Kidney capillary endothelial cell (primary cell): ENCODE measurements around the gene NECAP2.
"Not testable (repeated sequence)": the region's sequence is repeated elsewhere in the genome, so short reads cannot be mapped to it uniquely, and the experiment has no call there.

Source experiments
- DNase-seq: peaks from one replicate; pipeline ENCODE4 v3.0.0-alpha.2; 2018; ENCODE audit warnings: low spot score

The NECAP2 gene

DNA sequence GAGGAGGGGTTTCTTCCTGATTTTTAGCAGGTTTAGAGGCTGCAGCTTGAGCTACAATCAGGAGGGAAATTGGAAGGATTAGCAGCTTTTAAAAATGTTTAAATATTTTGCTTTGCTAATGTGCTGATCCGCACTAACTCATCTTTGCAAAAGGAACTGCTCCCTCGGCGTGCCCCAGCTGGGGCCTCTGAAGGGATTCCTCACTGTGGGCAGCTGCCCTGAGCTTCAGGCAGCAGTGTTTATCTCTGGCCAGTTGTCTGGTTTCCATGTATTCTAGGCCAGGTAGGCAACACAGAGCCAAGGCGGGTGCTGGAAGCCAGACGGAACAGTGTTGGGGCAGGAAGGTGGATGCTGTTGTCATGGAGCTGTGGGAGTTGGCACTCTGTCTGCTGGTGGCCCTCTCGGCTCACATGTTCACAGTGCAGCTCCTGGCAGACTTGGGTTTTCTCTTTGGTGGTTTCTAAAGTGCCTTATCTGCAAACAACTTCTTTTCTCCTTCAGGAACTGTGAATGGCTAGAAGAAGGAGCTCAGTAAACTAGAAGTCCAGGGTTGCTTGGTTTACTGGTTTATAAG lies 18.9 kb downstream of the NECAP2 start:
- DNase-seq, result no peak

DNA sequence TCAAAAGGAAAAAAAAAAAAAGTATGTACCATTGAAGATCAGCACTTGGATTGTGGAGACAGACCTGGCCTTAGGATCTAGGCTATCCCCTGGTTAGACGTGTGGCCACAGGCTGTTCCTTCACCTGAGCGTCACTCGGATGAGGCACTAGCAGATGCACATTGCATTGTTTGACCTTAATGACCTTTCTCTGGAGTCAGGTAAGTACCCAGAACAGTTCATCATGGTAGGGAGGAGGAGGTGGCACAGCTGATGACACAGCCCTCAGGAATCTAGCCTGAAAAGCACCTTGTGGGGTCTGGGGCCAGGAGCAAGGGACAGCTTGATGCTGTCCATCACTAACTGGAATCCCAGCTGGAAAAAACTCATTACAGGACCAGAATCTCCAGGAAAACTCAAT lies 21.2 kb downstream of the NECAP2 start:
- DNase-seq, result no peak

DNA sequence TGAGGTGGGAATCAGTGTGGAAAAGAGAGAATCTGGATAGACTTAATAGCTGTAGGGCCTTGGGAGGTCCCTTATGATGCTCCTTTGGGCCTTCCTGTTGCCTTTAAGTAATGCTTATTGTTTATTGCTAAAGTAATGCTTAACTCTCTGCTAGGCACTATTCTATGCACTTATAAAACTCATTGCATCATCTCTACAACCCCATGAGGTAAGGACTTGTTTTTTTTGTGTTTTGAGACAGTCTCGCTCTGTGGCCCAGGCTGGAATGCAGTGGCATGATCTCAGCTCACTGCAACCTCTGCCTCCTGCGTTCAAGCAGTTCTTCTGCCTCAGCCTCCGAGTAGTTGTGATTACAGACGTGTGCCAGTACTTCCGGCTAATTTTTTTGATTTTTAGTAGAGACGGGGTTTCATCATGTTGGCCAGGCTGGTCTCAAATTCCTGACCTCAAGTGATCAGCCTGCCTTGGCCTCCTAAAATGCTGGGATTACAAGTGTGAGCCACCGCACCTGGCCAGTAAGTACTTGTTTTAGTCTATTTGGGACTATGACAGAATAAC lies 22.3 kb downstream of the NECAP2 start:
- DNase-seq, result no peak

DNA sequence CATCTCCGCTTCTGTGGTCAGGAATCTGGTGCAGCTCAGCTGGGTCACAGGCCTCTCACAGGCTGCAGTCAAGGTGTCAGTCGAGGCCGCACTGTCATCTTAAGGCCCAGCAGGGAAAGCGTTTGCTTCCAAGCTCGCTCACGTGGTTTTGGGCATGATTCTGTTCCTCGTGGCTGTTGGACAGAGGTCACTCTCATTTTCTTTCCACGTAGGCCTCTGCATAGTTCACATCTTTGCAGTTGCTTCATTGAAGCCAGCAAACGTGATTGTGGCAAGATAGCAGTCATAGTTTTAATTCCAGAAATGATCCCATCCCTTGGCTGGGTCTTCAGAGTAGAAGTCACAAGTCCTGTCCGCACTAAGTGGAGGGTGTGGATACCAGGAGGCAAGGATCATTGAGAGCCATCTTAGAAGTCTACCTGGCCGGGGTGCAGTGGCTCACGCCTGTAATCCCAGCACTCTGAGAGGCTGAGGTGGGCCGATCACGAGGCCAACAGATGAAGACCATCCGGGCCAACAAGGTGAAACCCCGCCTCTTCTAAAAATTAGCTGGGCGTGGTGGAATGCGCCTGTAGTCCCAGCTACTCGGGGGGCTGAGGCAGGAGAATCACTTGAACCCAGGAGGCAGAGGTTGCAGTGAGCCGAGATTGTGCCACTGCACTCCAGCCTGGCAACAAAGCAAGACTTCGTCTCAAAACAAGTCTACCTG lies 24.5 kb downstream of the NECAP2 start:
- DNase-seq, result no peak

DNA sequence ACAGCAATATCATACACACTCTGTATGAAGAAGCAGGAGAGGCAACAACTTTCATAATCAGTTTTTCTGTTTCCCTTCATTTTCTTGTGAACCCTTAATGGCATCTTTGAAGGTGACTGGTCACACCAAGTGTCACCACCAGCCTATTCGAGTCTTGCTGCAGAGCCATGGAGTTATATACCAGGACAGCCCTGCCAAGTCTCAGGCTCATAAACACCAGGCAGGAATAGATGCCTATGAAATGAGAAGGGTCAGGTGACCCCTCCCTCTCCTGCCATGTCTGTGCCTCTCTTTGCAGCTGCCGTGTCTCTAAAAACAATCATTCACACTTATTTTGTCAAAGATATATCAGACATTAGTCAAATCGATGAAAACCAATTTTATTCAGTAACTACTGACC lies 28.0 kb downstream of the NECAP2 start:
- no peak for DNase-seq

DNA sequence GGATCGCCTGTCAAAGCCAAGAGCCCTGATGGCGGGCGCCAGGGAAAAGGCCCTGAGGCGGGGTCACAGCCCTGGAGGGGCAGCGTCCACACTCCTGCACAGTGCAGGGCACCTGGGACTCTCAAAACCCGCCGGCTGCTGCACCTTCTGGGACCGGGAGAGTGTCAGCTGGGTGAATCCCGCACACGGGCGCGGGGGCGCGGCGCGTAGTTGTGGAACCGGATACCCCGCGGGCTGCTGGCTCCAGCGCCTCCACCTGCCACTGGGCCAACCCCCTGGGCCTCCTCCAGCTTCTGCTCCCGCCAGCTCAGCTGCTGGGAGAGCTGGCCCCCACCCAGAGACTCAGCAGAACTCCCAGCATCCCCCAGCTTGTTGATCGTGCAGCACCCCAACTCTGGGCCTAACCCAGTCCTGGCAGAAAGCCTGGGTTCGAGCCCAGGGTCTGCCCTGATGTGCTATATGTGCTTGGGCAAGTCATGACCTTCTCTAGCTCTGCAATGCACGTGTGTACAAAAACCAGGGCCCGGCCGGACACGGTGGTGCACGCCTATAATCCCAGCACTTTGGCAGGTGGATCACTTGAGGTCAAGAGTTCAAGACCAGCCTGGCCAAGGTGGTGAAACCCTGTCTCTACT lies 33.8 kb downstream of the NECAP2 start:
- DNase-seq, result no peak

DNA sequence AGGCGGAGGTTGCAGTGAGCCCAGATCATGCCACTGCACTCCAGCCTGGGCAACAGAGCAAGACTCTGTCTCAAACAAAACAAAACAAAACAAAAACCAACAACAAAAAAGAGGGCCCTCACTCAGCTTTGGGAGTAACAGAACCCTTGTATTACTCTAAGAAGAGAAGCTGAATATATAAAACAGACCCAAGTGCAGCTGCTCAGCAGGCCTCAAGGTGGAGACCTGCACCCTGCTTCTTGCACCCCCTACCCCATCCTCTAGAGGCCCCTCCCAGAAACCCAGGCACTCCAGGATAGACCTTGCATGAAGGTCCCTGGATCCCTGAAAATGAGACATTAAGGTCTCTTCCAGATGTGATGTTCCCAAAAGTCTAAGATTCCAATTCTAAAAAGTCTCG lies 34.4 kb downstream of the NECAP2 start:
- DNase-seq, result not testable (repeated sequence)

DNA sequence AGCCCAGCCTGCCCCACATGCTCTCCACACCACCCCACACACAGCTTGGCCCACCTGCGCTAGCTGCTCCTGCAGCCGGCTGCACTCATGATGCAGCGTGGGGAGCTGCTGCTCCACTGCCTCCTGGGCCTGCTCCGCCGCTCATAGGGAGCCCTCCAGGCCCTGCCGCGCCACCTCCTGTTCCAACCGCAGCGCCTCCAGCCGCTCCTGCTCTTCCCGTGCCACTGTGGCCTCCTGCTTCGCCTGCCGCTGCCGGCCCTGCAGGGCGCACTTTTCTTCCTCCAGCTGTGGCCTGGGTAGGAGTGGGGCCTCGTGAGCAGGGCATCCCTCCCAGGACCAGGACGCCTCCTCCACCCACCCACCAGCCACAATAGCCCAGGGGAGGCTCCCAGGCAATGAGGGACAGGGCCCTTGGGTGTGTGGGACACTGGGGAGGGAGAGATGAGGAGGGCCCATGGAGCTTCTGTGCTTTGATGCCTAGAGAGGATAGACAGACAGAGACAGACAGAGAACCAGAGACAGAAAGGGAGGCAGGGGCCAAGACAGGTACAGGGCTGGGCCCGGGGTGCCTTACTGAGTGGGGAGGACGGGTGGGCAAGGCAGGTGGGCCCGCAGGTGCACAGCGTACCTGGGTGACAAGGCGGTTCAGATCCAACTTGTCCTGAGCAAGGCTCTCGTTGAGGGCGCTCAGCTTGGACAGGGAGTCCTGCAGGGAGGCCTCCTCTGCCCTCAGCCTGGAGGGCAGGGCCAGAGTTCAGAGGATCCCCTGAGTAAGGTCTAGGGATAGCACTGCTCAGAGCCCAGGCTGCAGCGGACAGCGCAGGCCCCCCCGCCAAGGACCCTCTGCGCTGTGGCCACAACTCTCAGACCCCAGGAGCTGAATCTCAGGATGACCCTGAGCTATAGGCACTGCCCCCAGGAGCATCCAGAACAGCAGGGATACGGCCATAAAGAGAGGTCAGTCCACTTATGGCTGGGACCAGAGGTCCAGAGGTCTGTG lies 35.5 kb downstream of the NECAP2 start:
- DNase-seq, result not testable (repeated sequence)

DNA sequence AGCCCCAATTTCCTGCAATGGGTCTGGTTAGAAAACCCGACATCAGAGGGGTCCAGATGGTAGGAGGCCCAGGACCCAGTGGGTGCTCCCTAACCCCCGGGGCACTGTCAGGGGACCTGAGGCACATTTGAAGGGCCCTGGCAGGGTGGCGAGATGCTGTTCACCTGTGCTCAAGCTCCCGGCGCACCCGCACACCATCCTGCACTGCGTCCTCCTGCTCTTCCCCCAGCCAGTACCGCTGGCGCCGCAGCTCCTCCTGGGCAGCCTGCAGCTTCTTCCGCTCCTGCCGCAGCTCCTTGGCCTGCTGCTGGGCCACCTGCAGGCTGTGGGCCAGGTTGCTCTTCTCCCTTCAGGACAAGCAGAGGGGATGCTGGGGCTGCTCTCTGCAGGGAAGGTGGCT lies 37.6 kb downstream of the NECAP2 start:
- DNase-seq, result no peak

DNA sequence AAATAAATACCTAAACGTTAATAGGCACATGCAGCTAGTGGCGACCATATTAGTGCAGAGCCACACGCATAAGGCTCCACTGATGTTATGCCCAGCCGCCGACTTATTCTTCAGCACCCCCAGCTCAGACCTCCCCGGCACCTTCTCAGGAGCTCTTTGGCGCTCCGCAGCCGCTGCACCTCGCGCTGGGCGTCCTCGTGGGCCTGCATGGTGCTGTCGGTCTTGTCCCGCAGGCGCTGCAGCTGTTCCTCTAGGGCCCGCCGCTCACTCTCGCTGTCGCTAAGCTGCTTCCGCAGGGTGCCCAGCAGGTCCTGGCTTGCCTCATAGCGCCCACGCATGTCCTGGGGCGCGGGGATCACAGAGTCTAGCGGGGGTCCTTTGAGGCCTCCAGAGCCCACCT lies 42.6 kb downstream of the NECAP2 start:
- not testable (repeated sequence) for DNase-seq

DNA sequence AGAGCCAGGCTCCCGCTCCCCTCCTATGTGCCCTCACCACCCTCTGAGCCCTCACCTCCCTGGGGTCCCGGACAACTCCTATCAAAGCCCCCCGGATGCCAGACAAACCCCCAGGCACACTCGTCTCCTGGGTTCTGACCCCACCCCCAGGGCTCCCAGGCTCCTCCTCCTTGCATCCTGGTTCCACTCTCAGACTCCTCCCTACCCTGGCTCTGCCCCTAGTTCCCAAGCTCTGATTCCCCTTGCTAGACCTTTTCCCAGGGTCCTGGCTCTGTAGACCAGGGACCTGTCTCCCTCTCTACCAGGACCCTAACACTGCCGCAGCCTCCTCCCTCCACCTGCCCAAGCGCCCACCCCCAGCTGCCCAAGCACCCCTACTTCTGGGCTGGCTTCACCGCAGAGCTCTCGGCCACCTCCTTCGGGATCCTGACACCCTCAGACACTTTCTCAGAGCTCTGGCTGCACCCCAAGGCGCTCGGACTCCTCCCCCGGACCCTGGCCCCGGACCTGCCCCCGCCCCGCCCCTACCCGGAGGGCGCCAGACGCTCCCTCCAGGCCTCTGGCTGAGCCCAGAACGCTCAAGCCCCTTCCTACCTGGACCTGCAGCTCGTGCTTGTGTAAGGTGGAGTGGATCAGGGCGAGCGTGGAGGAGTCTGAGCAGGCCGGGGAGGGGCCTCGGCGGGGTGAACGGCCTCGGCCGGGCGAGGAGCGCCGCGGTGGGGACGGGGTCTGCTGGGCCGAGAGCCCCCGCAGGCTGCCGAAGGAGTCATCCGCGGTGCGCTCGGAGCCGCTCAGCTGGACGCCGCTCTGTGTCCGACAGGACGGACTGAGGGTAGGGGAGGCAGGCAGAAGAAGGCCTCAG lies 43.3 kb downstream of the NECAP2 start:
- DNase-seq, result not testable (repeated sequence)

DNA sequence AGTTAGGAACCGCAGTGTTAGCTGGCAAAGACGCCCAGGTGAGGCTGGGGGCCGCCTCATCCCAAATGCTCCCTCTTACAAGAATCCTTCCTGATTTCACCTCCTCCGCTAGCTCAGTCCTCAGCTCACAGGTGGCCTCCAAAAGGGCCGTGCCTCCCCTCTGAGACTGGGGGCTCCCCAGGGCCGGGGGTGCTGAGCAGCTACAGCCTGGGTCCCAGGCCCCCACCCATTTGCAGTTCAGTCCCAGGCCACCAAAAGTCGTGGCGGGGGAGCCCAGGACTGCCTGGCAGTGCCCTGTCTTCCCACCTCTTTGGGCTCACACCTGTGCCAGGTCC lies 43.9 kb downstream of the NECAP2 start:
- DNase-seq, result no peak

DNA sequence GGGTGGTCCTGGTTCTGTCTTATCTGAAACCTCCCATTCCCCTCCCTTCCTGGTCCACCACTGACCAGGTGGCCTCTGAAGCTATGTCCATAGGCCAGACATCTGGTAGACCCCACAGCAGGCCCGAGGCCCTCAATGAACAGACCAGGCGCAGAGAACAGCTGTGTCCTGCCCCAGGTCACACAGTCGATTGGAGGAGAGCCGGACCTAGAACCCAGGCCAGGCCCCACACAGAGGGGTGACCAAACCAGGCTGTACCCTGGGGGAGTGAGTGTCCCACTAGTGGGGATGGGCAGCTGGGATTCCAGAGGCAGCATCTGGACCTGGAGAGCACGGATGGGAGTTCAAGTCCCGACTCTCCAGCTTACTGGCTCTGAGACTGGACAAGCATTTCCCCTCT lies 44.4 kb downstream of the NECAP2 start:
- no peak for DNase-seq

DNA sequence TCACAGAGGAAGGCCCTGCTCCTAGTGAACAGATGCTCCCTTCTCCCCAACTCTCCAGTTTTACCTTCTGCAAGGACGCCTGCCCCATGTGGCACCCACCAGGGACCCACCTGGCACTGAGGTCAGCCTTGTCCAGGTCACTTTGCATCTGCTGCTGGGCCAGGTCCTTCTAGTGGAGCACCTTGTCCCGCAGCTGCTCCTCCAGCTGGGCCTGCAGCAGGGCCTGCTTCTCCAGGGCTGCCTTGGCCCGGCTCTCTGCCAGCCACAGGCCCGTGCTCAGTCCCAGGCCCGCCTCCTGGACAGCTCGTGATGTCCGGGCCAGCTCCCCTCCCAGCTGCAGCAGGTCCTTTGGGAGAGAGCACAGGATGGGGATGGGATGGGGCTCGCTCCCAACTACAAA lies 45.8 kb downstream of the NECAP2 start:
- DNase-seq, result not testable (repeated sequence)

DNA sequence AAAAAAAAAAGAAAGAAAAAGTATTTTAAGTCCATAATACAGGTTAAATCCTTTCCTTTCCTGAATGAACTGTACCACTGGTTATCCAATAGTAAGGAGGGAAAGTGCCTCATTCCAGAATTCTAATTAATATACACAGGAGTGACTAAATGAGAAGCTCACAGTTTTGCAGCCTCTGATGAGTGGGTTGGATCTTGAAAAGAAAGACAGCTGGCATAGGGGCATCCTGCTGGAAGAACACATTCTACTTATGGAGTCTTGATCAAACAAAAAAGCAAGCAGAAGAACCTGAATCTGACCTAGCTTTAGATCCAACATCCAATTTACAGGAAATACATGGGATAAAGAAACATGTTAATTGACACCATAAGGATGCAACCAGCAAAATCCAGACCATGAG lies 46.5 kb downstream of the NECAP2 start:
- DNase-seq, result not testable (repeated sequence)

DNA sequence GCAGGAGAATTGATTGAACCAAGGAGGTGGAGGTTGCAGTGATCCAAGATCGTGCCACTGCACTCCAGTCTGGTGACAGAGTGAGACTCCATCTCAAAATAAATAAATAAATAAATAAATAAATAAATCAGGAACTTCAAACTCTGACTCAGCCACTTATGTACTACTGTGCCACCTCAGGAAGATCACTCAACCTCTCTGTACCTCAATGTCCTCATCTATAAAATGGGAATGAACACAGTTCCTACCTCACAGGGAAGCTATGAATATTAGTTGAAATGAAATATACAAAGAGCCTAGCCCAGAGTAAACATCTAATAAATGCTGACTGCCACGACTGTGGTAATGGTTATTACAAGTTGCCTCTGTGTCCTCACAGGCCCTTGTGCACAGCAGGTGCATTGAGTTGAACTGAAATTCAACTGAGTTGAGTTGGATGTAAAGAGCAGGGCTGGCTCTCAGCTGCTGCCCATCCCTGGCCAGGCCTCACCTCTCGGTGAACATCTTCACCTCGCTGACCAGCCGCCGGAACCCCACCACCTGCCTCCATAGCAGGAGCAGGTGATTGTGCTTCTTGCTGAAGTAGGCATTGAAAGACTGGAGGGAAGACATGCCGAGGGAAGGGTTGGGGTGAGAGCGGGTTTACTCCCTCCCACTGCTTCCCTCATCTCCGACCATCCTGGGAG lies 48.8 kb downstream of the NECAP2 start:
- DNase-seq, result not testable (repeated sequence)

DNA sequence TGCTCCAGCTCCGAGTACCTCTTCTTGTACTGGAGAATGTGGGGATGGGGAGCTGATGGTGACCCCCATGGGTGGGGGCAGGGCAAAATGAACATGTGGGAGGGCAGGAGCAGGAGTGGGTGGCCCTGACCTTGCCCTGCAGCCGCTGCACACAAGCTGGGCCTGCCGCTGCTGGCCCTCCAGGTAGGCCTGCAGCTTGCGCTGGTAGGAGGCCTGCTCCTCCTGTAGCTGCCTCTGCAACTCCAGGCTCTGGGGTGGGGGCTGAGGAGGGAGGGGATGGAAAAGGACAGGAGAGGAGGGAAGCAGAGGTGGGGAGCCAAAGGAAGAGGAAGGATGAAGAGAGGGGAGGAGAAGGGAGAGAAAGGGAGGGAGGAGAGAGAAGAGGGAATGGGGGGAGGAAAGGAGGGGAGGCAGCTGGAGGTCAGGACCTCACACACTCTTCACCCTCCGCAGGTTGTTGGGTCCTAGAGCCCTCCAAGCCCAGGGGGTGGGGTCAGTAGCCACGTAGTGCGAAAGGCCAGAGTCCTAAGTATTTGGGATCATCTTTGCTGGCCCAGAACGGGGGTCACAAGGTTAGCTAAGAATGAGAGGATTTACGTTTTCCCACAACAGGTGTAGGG lies 50.6 kb downstream of the NECAP2 start:
- DNase-seq, result no peak

DNA sequence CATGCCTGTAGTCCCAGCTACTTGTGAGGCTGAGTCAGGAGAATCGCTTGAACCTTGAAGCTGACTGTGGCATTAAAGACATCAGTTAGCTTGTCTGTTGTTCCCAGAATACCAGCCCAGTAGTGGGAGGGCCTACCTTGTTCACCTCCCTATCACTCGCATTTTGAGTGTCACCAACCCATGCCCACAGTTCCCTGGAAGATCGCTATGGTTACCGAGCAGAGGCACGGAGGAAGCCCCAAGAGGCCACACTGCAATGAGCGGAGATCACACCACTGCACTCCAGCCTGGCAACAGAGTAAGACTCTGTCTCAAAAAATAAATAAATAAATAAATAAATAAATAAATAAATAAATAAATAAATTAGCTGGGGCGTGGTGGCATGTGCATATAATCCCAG lies 52.4 kb downstream of the NECAP2 start:
- not testable (repeated sequence) for DNase-seq

DNA sequence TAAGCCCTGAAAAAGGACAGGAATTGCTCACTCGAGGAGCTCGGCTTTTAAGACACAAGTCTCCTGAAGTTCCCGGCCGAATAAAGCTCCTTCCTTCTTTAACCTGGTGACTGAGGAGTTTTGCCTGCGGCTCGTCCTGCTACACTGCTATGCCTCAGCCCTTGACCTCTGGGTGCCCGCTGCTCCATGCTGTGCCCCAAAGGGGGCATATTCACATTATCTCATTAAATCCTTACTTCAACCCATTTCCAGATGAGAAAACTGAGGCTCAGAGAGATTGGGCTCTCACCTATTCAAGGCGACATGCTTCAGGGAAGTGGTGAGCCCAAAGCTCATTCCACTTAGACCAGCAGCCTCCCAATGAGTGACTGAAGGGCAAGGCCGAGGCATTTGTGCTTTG lies 53.2 kb downstream of the NECAP2 start:
- DNase-seq, result not testable (repeated sequence)

DNA sequence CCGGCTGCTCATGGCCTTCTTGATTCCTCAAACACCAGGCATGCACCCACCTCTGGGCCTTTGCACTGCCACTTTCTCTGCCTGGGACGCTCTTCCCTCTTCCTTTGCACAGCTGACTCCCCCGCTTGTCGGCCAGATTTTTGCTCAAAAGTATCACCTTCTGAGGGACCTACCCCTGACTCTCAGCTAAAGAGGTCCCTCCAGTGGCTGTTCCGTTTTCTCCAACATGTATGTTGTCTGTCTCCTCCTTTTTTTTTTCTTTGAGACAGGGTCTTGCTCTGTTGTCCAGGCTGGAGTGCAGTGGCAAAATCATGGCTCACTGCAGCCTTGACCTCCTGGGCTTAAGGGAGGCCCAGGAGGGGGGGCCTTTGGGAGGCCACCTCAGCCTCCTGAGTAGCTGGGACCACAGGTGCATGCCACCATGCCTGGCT lies 57.0 kb downstream of the NECAP2 start:
- not testable (repeated sequence) for DNase-seq
